HepG2 (cell line): ENCODE data around the gene SAMD10. TPM values are rescaled to one million over a fixed set of nuclear protein-coding genes. Genes with fewer than 3 reads are reported as not detected.

Experiments used
- ATAC-seq: fragments of 200-7000 bp; cut with Tn5 transposase; 3 replicates; pipeline ENCODE4 v1.9.1; 2020; ENCODE audit warnings: mild to moderate bottlenecking, moderate library complexity
- BruUV-seq: library from RNA; stranded (reverse); fragments of 400-500 nt; replicated peaks from 2 replicates; lab custom pipeline; 2021; lab: Mats Ljungman, UMichigan
- CTCF ChIA-PET: fragments of 300-600 bp; formaldehyde crosslinking; extraction: SDS; loops from one replicate; lab custom pipeline; 2021; ENCODE audit warnings: low total read pairs, inconsistent platforms, low intra/inter-chr PET ratio; lab: Yijun Ruan, JAX
- POLR2A ChIA-PET: fragments of 350-600 bp; sonication (Branson Sonifier 250); formaldehyde crosslinking; loops from one replicate; lab custom pipeline; 2020; ENCODE audit warnings: antibody characterized with exemption, inconsistent platforms; lab: Yijun Ruan, JAX
- DNase-seq: peaks from one replicate; pipeline ENCODE4 v3.0.0-alpha.2; 2015; ENCODE audit warnings: low spot score
- FAIRE-seq: peaks from 3 replicates; lab custom pipeline; 2011; peaks lifted over from hg19 to GRCh38; lab: Jason Lieb, UNC
- H2AFZ ChIP-seq: one replicate; pipeline ENCODE4 v1.6.1; 2011; ENCODE audit warnings: low read length, inconsistent platforms
- H3K27ac ChIP-seq: fragments of 300-600 bp; 3 replicates; pipeline ENCODE4 v1.8.0; 2011; ENCODE audit warnings: mixed run types, mild to moderate bottlenecking, mixed read lengths, low read length, inconsistent platforms; ENCODE audit not compliant: insufficient read depth; ENCODE audit errors: extremely low read length
- H3K27me3 ChIP-seq, 2 experiments: fragments of 200-600 bp in 1 of 2; 2 replicates in 1 of 2; 3 replicates in 1 of 2; pipeline versions ENCODE4 v1.6.0 to v1.8.0; 2011; ENCODE audit warnings: low read length in 2 of 2, mild to moderate bottlenecking in 2 of 2, moderate library complexity in 2 of 2, inconsistent platforms in 1 of 2; ENCODE audit not compliant: insufficient read depth in 2 of 2, control insufficient read depth in 1 of 2
- H3K36me3 ChIP-seq, 2 experiments: fragments of 200-600 bp in 1 of 2; replicated peaks in 1 of 2; 2 replicates in 1 of 2; 3 replicates in 1 of 2; pipeline versions ENCODE4 v1.5.1 to v1.8.0; 2011; ENCODE audit warnings: low read length in 2 of 2, inconsistent platforms in 1 of 2; ENCODE audit not compliant: insufficient read depth in 2 of 2, control insufficient read depth in 1 of 2
- H3K4me1 ChIP-seq: 2 replicates; pipeline ENCODE4 v1.5.1; 2012; ENCODE audit warnings: low read length, inconsistent platforms; ENCODE audit not compliant: insufficient read depth
- H3K4me2 ChIP-seq: 2 replicates; pipeline ENCODE4 v1.6.0; 2011; ENCODE audit warnings: low read depth, low read length, inconsistent platforms
- H3K4me3 ChIP-seq, 3 experiments: fragments of 200-600 bp in 1 of 3; sonication (generic), shearing (Covaris generic) in 1 of 3; replicated peaks in 1 of 3; 2 replicates each; pipeline ENCODE4 v1.5.1; 2011 to 2016; ENCODE audit warnings: low read length in 3 of 3, inconsistent platforms in 2 of 3, low read depth in 2 of 3, mild to moderate bottlenecking in 2 of 3, control low read depth in 1 of 3, mixed read lengths in 1 of 3; ENCODE audit not compliant: insufficient read depth in 1 of 3
- H3K79me2 ChIP-seq: one replicate; pipeline ENCODE4 v1.6.1; 2011; ENCODE audit warnings: low read length, inconsistent platforms; ENCODE audit not compliant: insufficient read depth
- H3K9ac ChIP-seq: 2 replicates; pipeline ENCODE4 v1.6.0; 2011; ENCODE audit warnings: mild to moderate bottlenecking, low read depth, low read length, inconsistent platforms; ENCODE audit not compliant: insufficient read depth
- H3K9me3 ChIP-seq: 2 replicates; pipeline ENCODE4 v1.5.1; 2012; ENCODE audit warnings: mild to moderate bottlenecking, low read length
- H4K20me1 ChIP-seq: 2 replicates; pipeline ENCODE4 v1.6.0; 2011; ENCODE audit warnings: inconsistent platforms, mild to moderate bottlenecking, low read length, moderate library complexity; ENCODE audit not compliant: insufficient read depth
- BCL6 ChIP-seq: IDR thresholded peaks from 2 replicates; pipeline ENCODE4 v1.6.1; 2016; ENCODE audit warnings: missing genetic modification reagents, missing compliant biosample characterization
- BORCS8-MEF2B ChIP-seq: sonication (generic); formaldehyde crosslinking; IDR thresholded peaks from 2 replicates; pipeline ENCODE4 v1.8.0; 2022; ENCODE audit warnings: mild to moderate bottlenecking, missing genetic modification reagents
- ERF ChIP-seq: IDR thresholded peaks from 2 replicates; pipeline ENCODE4 v1.6.1; 2018; ENCODE audit warnings: missing biosample characterization, missing genetic modification reagents
- GABPB1 ChIP-seq: IDR thresholded peaks from 2 replicates; pipeline ENCODE4 v1.6.1; 2016; ENCODE audit warnings: mild to moderate bottlenecking, missing genetic modification reagents, moderate library complexity, missing compliant biosample characterization
- HCFC1 ChIP-seq: fragments of 150-350 bp; IDR thresholded peaks from 2 replicates; pipeline ENCODE4 v1.6.1; 2014; ENCODE audit warnings: low read depth, low read length
- HOXA7 ChIP-seq: sonication (generic); formaldehyde crosslinking; IDR thresholded peaks from 2 replicates; pipeline ENCODE4 v1.8.1; 2022; ENCODE audit warnings: mild to moderate bottlenecking, missing genetic modification reagents, moderate library complexity
- NR1H2 ChIP-seq: sonication (generic); formaldehyde crosslinking; IDR thresholded peaks from 2 replicates; pipeline ENCODE4 v1.8.1; 2022; ENCODE audit warnings: low read depth, missing genetic modification reagents, borderline replicate concordance
- PRDM4 ChIP-seq: sonication (generic); formaldehyde crosslinking; IDR thresholded peaks from 2 replicates; pipeline ENCODE4 v1.9.0; 2021; ENCODE audit warnings: missing genetic modification reagents, borderline replicate concordance
- SSRP1 ChIP-seq: IDR thresholded peaks from 2 replicates; pipeline ENCODE4 v1.6.1; 2016; ENCODE audit warnings: control low read depth
- ZBTB44 ChIP-seq: sonication (generic); formaldehyde crosslinking; IDR thresholded peaks from 2 replicates; pipeline ENCODE4 v1.4.0; 2020; ENCODE audit warnings: missing genetic modification reagents
- ZBTB7A ChIP-seq: sonication (generic); formaldehyde crosslinking; IDR thresholded peaks from 2 replicates; pipeline ENCODE4 v1.8.0; 2022; ENCODE audit warnings: mild to moderate bottlenecking, missing genetic modification reagents
- ZNF20 ChIP-seq: sonication (generic); formaldehyde crosslinking; IDR thresholded peaks from 2 replicates; pipeline ENCODE4 v1.4.0; 2020; ENCODE audit warnings: mild to moderate bottlenecking, moderate library complexity, missing genetic modification reagents
- ZNF800 ChIP-seq: sonication (generic); formaldehyde crosslinking; IDR thresholded peaks from 2 replicates; pipeline ENCODE4 v1.4.0; 2020; ENCODE audit warnings: missing genetic modification reagents
- ZNF883 ChIP-seq: sonication (generic); formaldehyde crosslinking; IDR thresholded peaks from 2 replicates; pipeline ENCODE4 v1.5.1; 2020; ENCODE audit warnings: mild to moderate bottlenecking, missing genetic modification reagents; ENCODE audit errors: not compliant biosample characterization
- ZSCAN21 ChIP-seq: sonication (generic); formaldehyde crosslinking; IDR thresholded peaks from 2 replicates; pipeline ENCODE4 v1.8.0; 2022; ENCODE audit warnings: mild to moderate bottlenecking, missing genetic modification reagents, moderate library complexity, borderline replicate concordance
- WGBS: methylation state at CpG from one replicate; pipeline ENCODE4 v1.1.6; 2017; ENCODE audit warnings: low lambda C conversion rate; 5-methylcytosine and 5-hydroxymethylcytosine counted together
- in situ Hi-C: cut with HindIII; loops from 2 replicates; pipeline ENCODE4 v1.10.0; 2017; ENCODE audit warnings: low pct_unique_long_range_greater_than_20kb; ENCODE audit not compliant: extremely low pct_ligation_motif_present
- intact Hi-C: fragments of 100-400 bp; cut with micrococcal nuclease; formaldehyde crosslinking; loops from one replicate; pipeline ENCODE4 v1.10.0; 2022; ENCODE audit not compliant: unreplicated experiment
- polyA plus RNA-seq, 8 experiments: library from polyadenylated mRNA; depleted of rRNA in 3 of 8; stranded (reverse) in 7 of 8; unstranded in 1 of 8; fragments of >200 nt; fragmentation: Illumina TruSeq in 4 of 8; extraction: Trizol in 4 of 8; gene quantifications; 2 replicates each; pipeline versions ENCODE4 v1.2.1 to v1.2.3, GENCODE V29; 2011 to 2016; ENCODE audit warnings: low read depth in 4 of 8, missing spikeins in 1 of 8, mixed read lengths in 1 of 8; ENCODE audit not compliant: insufficient read depth in 1 of 8
- total RNA-seq, 5 experiments: library from RNA; depleted of rRNA; stranded (reverse); fragments of >200 nt; fragmentation: Illumina TruSeq; extraction: Trizol; gene quantifications; 2 replicates each; pipeline ENCODE4 v1.2.3, GENCODE V29; 2016; ENCODE audit warnings: low read depth in 1 of 5

Gene SAMD10
- total and polyA plus RNA-seq, 2 of the 13 experiments (the other 11 are each of a cell fraction or from before 2014, with no cell fraction given): 6.1 to 11.0 TPM

GRCh38 chr20:63934271-63935068 is 45.0 kb downstream of the SAMD10 start (continued):
- no peak; the same call in 1 of the 2 replicates for TF ChIP-seq GABPB1 (CRISPR knock-in tag)
- TF ChIP-seq PRDM4 (CRISPR knock-in tag): no peak

GRCh38 chr20:63933646-63934045 is 45.8 kb downstream of the SAMD10 start:
- in situ Hi-C loops: no loop called here
- WGBS: 97% methylated on average over 5 of the region's 5 CpGs
- Histone ChIP-seq H3K36me3 (peaks cover 51 to 72% of the 10 kb centered on the region in 2 experiments), H4K20me1 (peaks cover 4% of the 10 kb centered on the region; the same call in 1 of the 2 replicates), H3K4me2 (no peak overlapping the region), H3K9me3 (no peaks in the 10 kb centered on the region), H2AFZ (no peak overlapping the region), H3K9ac (no peak overlapping the region), H3K27me3 (no peaks in the 10 kb centered on the region), H3K4me3 (no peak overlapping the region), H3K79me2 (no peaks in the 10 kb centered on the region), H3K4me1 (no peaks in the 10 kb centered on the region), H3K27ac (no peak overlapping the region)
- no TSS peak for BruUV-seq
- FAIRE-seq (no peak), DNase-seq (no peak), ATAC-seq (no peak)
- intact Hi-C loops: no loop called here
- POLR2A ChIA-PET: interaction anchor here (0.9 kb wide), 1 partner anchor 25 kb away, joined by 3 read pairs; no protein-coding TSS in a partner anchor
- CTCF ChIA-PET: interaction anchor here (1.5 kb wide), 1 partner anchor 41 kb away, joined by 9 read pairs; no protein-coding TSS in a partner anchor
- TF ChIP-seq ZNF20 (CRISPR knock-in tag) (no peak), ZBTB44 (CRISPR knock-in tag) (no peak), ZSCAN21 (CRISPR knock-in tag) (no peak), SSRP1 (CRISPR knock-in tag) (no peak), HCFC1 (no peak), HOXA7 (CRISPR knock-in tag) (no peak), NR1H2 (CRISPR knock-in tag) (no peak), BCL6 (no peak), ZBTB7A (CRISPR knock-in tag) (no peak), BORCS8-MEF2B (no peak), ZNF883 (CRISPR knock-in tag) (no peak), ZNF800 (CRISPR knock-in tag) (no peak), ERF (CRISPR knock-in tag) (no peak)
